Osteoblast (primary cell): ENCODE measurements around the gene SCTR. TPM values are rescaled to one million over a fixed set of nuclear protein-coding genes. Genes with fewer than 3 reads are reported as not detected.
A peak's percentile ranks its signal among the peaks of the same experiment; 100 is the strongest.

Experiments
- DNase-seq: peaks from one replicate; pipeline ENCODE4 v3.0.0; 2011; ENCODE audit warnings: low spot score, mixed read lengths; ENCODE audit not compliant: insufficient read length; ENCODE audit errors: missing footprints
- H2AFZ ChIP-seq: 2 replicates; pipeline ENCODE4 v1.6.0; 2011; ENCODE audit warnings: mild to moderate bottlenecking, low read length
- H3K27ac ChIP-seq: 2 replicates; pipeline ENCODE4 v1.5.1; 2011; ENCODE audit warnings: mild to moderate bottlenecking, low read depth, low read length, moderate library complexity
- H3K27me3 ChIP-seq: 2 replicates; pipeline ENCODE4 v1.6.0; 2012; ENCODE audit warnings: mild to moderate bottlenecking, control low read depth, inconsistent platforms, low read length, moderate library complexity; ENCODE audit not compliant: insufficient read depth
- H3K36me3 ChIP-seq: 2 replicates; pipeline ENCODE4 v1.5.1; 2011; ENCODE audit warnings: mild to moderate bottlenecking, low read length, control low read depth, moderate library complexity; ENCODE audit not compliant: insufficient read depth
- H3K4me1 ChIP-seq: 2 replicates; pipeline ENCODE4 v1.5.1; 2011; ENCODE audit warnings: mild to moderate bottlenecking, low read length, control low read depth, moderate library complexity; ENCODE audit not compliant: insufficient read depth
- H3K4me2 ChIP-seq: 2 replicates; pipeline ENCODE4 v1.6.0; 2011; ENCODE audit warnings: mild to moderate bottlenecking, low read length; ENCODE audit not compliant: insufficient read depth
- H3K4me3 ChIP-seq: fragments of 200-600 bp; sonication (generic); 3 replicates; pipeline ENCODE4 v1.5.1; 2012; ENCODE audit warnings: mild to moderate bottlenecking, low read length, inconsistent platforms; ENCODE audit not compliant: insufficient read depth
- H3K79me2 ChIP-seq: 2 replicates; pipeline ENCODE4 v1.6.0; 2012; ENCODE audit warnings: mild to moderate bottlenecking, low read length, control low read depth, inconsistent platforms; ENCODE audit not compliant: insufficient read depth
- H3K9me3 ChIP-seq: 2 replicates; pipeline ENCODE4 v1.5.1; 2011; ENCODE audit warnings: low read depth, low read length, control low read depth
- H4K20me1 ChIP-seq: 2 replicates; pipeline ENCODE4 v1.6.0; 2012; ENCODE audit warnings: mild to moderate bottlenecking, low read length, control low read depth; ENCODE audit not compliant: insufficient read depth
- CTCF ChIP-seq: IDR thresholded peaks from 2 replicates; pipeline ENCODE4 v1.5.1; 2011; ENCODE audit warnings: mild to moderate bottlenecking, low read depth, low read length, moderate library complexity; ENCODE audit errors: extremely low read depth
- total RNA-seq: library from RNA; depleted of rRNA; stranded (reverse); fragments of >200 nt; gene quantifications from 2 replicates; pipeline ENCODE4 v1.2.3, GENCODE V29; 2012

Gene SCTR
- total RNA-seq, 1 donor: not detected

DNA sequence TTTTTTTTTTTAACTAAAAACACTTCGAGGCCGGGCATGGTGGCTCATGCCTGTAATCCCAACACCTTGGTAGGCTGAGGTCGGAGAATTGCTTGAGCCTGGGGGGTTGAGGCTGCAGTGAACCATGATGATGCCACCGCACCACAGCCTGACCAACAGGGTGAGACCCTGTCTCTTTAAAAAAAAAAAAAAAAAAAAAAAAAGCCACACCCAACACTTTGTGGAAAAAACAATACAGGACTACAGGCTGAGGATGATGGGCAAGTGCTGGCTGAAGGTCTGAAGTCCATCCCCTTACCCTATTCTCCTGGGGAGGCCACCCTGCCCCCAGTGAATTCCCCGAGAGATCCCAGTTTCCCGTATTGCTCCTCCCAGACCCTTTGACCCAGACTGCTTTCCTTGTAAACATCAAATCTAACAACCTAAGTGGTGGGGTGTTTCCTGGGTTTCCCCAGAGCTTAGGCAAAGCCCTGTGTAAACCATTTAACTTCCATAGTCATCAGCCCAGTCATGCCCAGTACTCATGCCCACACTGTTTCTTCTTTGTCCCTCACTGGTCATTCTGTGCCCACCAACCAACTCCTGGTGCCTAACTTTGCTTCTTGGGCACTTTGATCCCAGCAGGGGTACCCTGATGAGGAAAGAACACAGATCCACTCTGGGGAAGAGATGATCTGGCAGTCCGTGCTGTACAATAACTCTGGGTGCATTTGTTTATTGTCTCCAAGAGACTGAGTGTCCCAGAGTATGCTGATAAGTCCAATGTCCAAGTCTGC lies 98.5 kb downstream of the SCTR start:
- peak; percentile 69 for DNase-seq
- Histone ChIP-seq H3K4me2 (no peak overlapping the region), H4K20me1 (no peaks in the 10 kb centered on the region), H3K36me3 (no peaks in the 10 kb centered on the region), H3K9me3 (peaks cover 3% of the 10 kb centered on the region), H3K4me1 (no peaks in the 10 kb centered on the region), H3K27me3 (peaks cover 43% of the 10 kb centered on the region), H3K27ac (no peak overlapping the region), H3K79me2 (no peaks in the 10 kb centered on the region), H3K4me3 (no peak overlapping the region), H2AFZ (no peak overlapping the region)
- no peak for TF ChIP-seq CTCF

DNA sequence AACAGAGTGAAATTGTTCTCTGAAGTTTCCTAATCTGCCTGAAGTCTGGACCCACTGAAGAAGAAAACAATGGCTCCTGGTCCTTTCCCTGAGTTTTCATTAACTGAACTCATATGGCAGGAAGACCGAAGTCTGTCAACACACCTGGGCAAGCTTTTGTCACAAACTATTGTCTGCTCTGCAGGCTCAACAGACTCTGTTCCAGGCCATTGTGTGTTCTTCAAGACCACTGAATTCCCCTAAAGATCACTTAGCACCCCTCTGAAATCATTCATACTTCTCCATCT lies 99.2 kb downstream of the SCTR start:
- H3K79me2 ChIP-seq: no peaks in the 10 kb centered on the region
- no peak overlapping the region for H3K4me3 ChIP-seq
- H4K20me1 ChIP-seq: no peaks in the 10 kb centered on the region
- H3K27me3 ChIP-seq: peaks cover 44% of the 10 kb centered on the region
- H3K9me3 ChIP-seq: peaks cover 3% of the 10 kb centered on the region
- no peaks in the 10 kb centered on the region for H3K36me3 ChIP-seq
- H3K4me1 ChIP-seq: no peaks in the 10 kb centered on the region
- no peak overlapping the region for H3K4me2 ChIP-seq
- TF ChIP-seq CTCF: no peak
- no peak overlapping the region for H2AFZ ChIP-seq
- no peak for DNase-seq
- H3K27ac ChIP-seq: no peak overlapping the region

DNA sequence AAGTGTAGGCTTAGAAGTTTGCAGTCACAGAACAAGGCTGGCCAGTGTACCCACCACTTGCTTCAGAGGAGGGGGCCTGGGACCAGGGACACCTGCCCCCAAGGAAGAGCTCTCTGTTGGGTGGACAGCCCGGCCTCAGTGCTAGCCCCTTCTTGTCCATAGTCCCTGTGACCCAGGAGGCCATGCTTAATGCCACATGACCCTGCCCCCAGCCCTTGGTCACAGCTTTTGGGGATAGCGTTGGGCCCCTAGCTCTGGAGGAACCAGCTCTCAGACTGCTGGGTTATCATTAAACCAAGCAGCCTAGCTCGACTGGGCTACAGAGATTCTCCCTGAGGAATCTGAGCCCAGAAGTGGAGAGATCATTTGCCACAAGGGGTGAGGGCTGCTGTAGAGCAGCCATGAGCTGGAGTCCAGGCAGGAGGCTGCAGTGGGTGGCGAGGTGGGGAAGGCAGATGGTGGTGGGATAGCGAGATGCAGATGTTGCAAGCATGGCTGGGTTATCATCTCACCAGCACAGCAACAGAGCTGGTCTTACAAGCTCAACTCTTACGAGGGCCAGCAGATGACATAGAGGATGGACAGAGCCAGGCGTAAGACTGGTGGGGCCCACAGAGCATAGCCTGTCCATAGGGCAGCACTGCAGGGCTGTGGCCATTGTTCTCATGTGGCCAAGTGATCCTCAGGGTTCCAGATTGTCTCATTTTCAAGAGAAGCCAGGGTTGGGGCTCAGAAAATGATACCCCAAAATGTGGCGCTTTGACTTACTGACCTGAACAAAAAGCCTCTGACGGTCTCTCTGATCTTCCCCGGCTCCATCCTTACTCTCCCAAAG lies 99.8 kb downstream of the SCTR start:
- no peak overlapping the region for H3K4me3 ChIP-seq
- no peak overlapping the region for H2AFZ ChIP-seq
- no peaks in the 10 kb centered on the region for H3K79me2 ChIP-seq
- peak; percentile 49 for DNase-seq
- H3K27me3 ChIP-seq: peaks cover 48% of the 10 kb centered on the region
- no peak overlapping the region for H3K27ac ChIP-seq
- no peak overlapping the region for H3K4me2 ChIP-seq
- no peaks in the 10 kb centered on the region for H3K4me1 ChIP-seq
- peaks cover 3% of the 10 kb centered on the region for H3K9me3 ChIP-seq
- H4K20me1 ChIP-seq: no peaks in the 10 kb centered on the region
- TF ChIP-seq CTCF: no peak
- H3K36me3 ChIP-seq: no peaks in the 10 kb centered on the region

DNA sequence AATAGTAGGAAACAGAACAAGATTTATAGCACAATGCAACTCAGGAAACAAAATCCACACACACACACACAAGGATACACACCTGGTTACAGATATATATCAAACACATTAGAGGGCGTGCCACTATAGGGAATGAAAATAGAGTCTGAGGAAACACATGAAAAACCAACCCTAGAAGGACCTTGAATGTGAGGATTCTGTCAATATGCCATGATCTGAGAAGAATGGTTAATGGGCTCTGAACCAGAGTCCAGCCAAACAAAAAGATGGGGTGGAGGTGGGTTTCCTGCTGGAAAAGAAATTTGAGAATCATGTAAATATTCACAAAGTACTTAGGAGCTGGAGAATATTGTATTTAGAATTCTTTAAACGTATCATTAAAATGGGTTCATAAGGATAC lies 100.5 kb downstream of the SCTR start:
- Histone ChIP-seq H3K9me3 (peaks cover 3% of the 10 kb centered on the region), H3K79me2 (no peaks in the 10 kb centered on the region), H3K4me3 (no peak overlapping the region), H3K27ac (no peak overlapping the region), H3K4me2 (no peak overlapping the region), H3K36me3 (no peaks in the 10 kb centered on the region), H3K27me3 (peaks cover 48% of the 10 kb centered on the region), H2AFZ (no peak overlapping the region), H4K20me1 (no peaks in the 10 kb centered on the region), H3K4me1 (peaks cover 6% of the 10 kb centered on the region)
- no peak for TF ChIP-seq CTCF
- no peak for DNase-seq
